OCI-LY3 (cell line): ENCODE data around the gene TXNDC11.

Source experiments
- EZH2phosphoT487 ChIP-seq: fragments of 200-600 bp; shearing (Covaris generic); IDR thresholded peaks from 2 replicates; pipeline ENCODE4 v1.6.1; 2018; ENCODE audit warnings: antibody characterized with exemption, mixed run types, low read depth
- TF ChIP-seq, protein P1 (sequence below): fragments of 200-600, 300-600 bp; sonication (generic); IDR thresholded peaks from 2 replicates; pipeline ENCODE4 v1.5.1; 2014; ENCODE audit warnings: antibody characterized with exemption, low read length, low read depth

GRCh38 chr16:11668623-11669379 lies 73.9 kb downstream of the TXNDC11 start:
- TF ChIP-seq, protein P1, sequence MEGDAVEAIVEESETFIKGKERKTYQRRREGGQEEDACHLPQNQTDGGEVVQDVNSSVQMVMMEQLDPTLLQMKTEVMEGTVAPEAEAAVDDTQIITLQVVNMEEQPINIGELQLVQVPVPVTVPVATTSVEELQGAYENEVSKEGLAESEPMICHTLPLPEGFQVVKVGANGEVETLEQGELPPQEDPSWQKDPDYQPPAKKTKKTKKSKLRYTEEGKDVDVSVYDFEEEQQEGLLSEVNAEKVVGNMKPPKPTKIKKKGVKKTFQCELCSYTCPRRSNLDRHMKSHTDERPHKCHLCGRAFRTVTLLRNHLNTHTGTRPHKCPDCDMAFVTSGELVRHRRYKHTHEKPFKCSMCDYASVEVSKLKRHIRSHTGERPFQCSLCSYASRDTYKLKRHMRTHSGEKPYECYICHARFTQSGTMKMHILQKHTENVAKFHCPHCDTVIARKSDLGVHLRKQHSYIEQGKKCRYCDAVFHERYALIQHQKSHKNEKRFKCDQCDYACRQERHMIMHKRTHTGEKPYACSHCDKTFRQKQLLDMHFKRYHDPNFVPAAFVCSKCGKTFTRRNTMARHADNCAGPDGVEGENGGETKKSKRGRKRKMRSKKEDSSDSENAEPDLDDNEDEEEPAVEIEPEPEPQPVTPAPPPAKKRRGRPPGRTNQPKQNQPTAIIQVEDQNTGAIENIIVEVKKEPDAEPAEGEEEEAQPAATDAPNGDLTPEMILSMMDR = no peak; the same call in 1 of the 2 replicates
- no peak for TF ChIP-seq EZH2phosphoT487
